K562 (cell line): ENCODE data around the gene RBM26. TPM values are rescaled to one million over a fixed set of nuclear protein-coding genes. Genes with fewer than 3 reads are reported as not detected.

Experiments used
- ATAC-seq: fragments of 200-7000 bp; cut with Tn5 transposase; 3 replicates; pipeline ENCODE4 v1.9.1; 2020; ENCODE audit warnings: moderate library complexity
- BruUV-seq: library from RNA; stranded (reverse); fragments of 400-500 nt; replicated peaks from 2 replicates; lab custom pipeline; 2021; lab: Mats Ljungman, UMichigan
- CTCF ChIA-PET: fragments of 300-600 bp; formaldehyde crosslinking; extraction: SDS; loops from one replicate; lab custom pipeline; 2021; ENCODE audit warnings: low intra/inter-chr PET ratio; lab: Yijun Ruan, JAX
- POLR2A ChIA-PET: fragments of 300-600, 350-650 bp; sonication (Branson Sonifier 250); formaldehyde crosslinking; extraction: SDS; loops from one replicate; lab custom pipeline; 2021; ENCODE audit warnings: antibody characterized with exemption, inconsistent platforms; lab: Yijun Ruan, JAX
- DNase-seq, 4 experiments: peaks; one replicate each; pipeline versions ENCODE4 v3.0.0 to v3.0.0-alpha.2; 2011 to 2018; ENCODE audit warnings: low spot score in 3 of 4, mixed read lengths in 3 of 4; ENCODE audit errors: extremely low read depth in 1 of 4
- FAIRE-seq: peaks from 2 replicates; lab custom pipeline; 2011; peaks lifted over from hg19 to GRCh38; lab: Jason Lieb, UNC
- H2AFZ ChIP-seq: 2 replicates; pipeline ENCODE4 v1.6.0; 2011; ENCODE audit warnings: low read depth, low read length, control low read depth, inconsistent platforms
- H3K27ac ChIP-seq: fragments of 200-600 bp; 3 replicates; pipeline ENCODE4 v1.8.0; 2011; ENCODE audit warnings: low read depth, mild to moderate bottlenecking, control low read depth, inconsistent platforms, low read length, moderate library complexity, mixed read lengths; ENCODE audit errors: extremely low read depth
- H3K27me3 ChIP-seq, 2 experiments: fragments of 300-600 bp in 1 of 2; 2 replicates in 1 of 2; 3 replicates in 1 of 2; pipeline versions ENCODE4 v1.6.0 to v1.8.0; 2011; ENCODE audit warnings: inconsistent platforms in 2 of 2, low read length in 2 of 2, mild to moderate bottlenecking in 1 of 2, mixed read lengths in 1 of 2, moderate library complexity in 1 of 2; ENCODE audit not compliant: control insufficient read depth in 2 of 2, insufficient read depth in 2 of 2
- H3K36me3 ChIP-seq: fragments of 300-600 bp; 3 replicates; pipeline ENCODE4 v1.8.0; 2011; ENCODE audit warnings: mild to moderate bottlenecking, low read length, inconsistent platforms; ENCODE audit not compliant: control insufficient read depth, insufficient read depth
- H3K4me1 ChIP-seq, 2 experiments: fragments of 200-600 bp in 1 of 2; replicated peaks in 1 of 2; 2 replicates in 1 of 2; 3 replicates in 1 of 2; pipeline versions ENCODE4 v1.5.1 to v1.8.0; 2011; ENCODE audit warnings: inconsistent platforms in 2 of 2, low read length in 2 of 2, mild to moderate bottlenecking in 1 of 2, mixed read lengths in 1 of 2, moderate library complexity in 1 of 2; ENCODE audit not compliant: control insufficient read depth in 2 of 2, insufficient read depth in 2 of 2
- H3K4me2 ChIP-seq: 2 replicates; pipeline ENCODE4 v1.6.1; 2011; ENCODE audit warnings: low read length, control low read depth, inconsistent platforms, mixed read lengths; ENCODE audit not compliant: insufficient read depth
- H3K4me3 ChIP-seq: fragments of 200-600 bp; sonication (generic), shearing (Covaris generic); 2 replicates; pipeline ENCODE4 v1.5.1; 2016; ENCODE audit warnings: control low read depth, inconsistent platforms
- H3K79me2 ChIP-seq: fragments of 200-600 bp; 3 replicates; pipeline ENCODE4 v1.8.0; 2011; ENCODE audit warnings: low read length, inconsistent platforms; ENCODE audit not compliant: control insufficient read depth, insufficient read depth
- H3K9ac ChIP-seq, 2 experiments: 2 replicates each; pipeline versions ENCODE4 v1.6.0 to v1.6.1; 2011; ENCODE audit warnings: low read depth in 2 of 2, low read length in 2 of 2, control low read depth in 1 of 2, inconsistent platforms in 1 of 2, mild to moderate bottlenecking in 1 of 2, mixed read lengths in 1 of 2; ENCODE audit not compliant: insufficient read depth in 1 of 2
- H3K9me1 ChIP-seq: one replicate; pipeline ENCODE4 v1.6.0; 2011; ENCODE audit warnings: inconsistent platforms, mild to moderate bottlenecking, low read length, moderate library complexity; ENCODE audit not compliant: control insufficient read depth, insufficient read depth
- H3K9me3 ChIP-seq: replicated peaks from 2 replicates; pipeline ENCODE4 v1.5.1; 2011; ENCODE audit warnings: low read depth, low read length, inconsistent platforms; ENCODE audit not compliant: control insufficient read depth, insufficient read depth
- H4K20me1 ChIP-seq: replicated peaks from 2 replicates; pipeline ENCODE4 v1.6.1; 2011; ENCODE audit warnings: low read length, inconsistent platforms, mixed read lengths; ENCODE audit not compliant: control insufficient read depth, insufficient read depth
- BCLAF1 ChIP-seq, 2 experiments: fragments of 450-650 bp in 1 of 2; IDR thresholded peaks; 2 replicates each; pipeline ENCODE4 v1.6.1; 2011 to 2017; ENCODE audit warnings: low read depth in 2 of 2, antibody characterized with exemption in 1 of 2, borderline replicate concordance in 1 of 2, low read length in 1 of 2, mild to moderate bottlenecking in 1 of 2, mixed read lengths in 1 of 2; ENCODE audit not compliant: control insufficient read depth in 1 of 2
- BMI1 ChIP-seq: fragments of 150-350 bp; IDR thresholded peaks from 2 replicates; pipeline ENCODE4 v1.6.1; 2014; ENCODE audit warnings: low read length
- NCOA6 ChIP-seq: fragments of 450-650 bp; IDR thresholded peaks from 2 replicates; pipeline ENCODE4 v1.6.1; 2017; ENCODE audit warnings: mild to moderate bottlenecking
- THRAP3 ChIP-seq: fragments of 450-650 bp; IDR thresholded peaks from 2 replicates; pipeline ENCODE4 v1.6.1; 2016; ENCODE audit warnings: mild to moderate bottlenecking, inconsistent platforms, borderline replicate concordance
- ZNF212 ChIP-seq: fragments of 450-650 bp; formaldehyde crosslinking; IDR thresholded peaks from 2 replicates; pipeline ENCODE4 v1.4.0; 2020; ENCODE audit warnings: mild to moderate bottlenecking
- ZNF224 ChIP-seq: sonication (generic); formaldehyde crosslinking; IDR thresholded peaks from 2 replicates; pipeline ENCODE4 v1.8.0; 2022; ENCODE audit warnings: mild to moderate bottlenecking, missing genetic modification reagents
- ZNF444 ChIP-seq: fragments of 250-450 bp; sonication (Bioruptor Pico); IDR thresholded peaks from 2 replicates; pipeline ENCODE4 v1.4.0; 2020; ENCODE audit warnings: mild to moderate bottlenecking, moderate library complexity
- WGBS: fragments of 100-300 bp; shearing (Covaris generic); methylation state at CpG from one replicate; pipeline ENCODE4 v1.1.6; 2016; ENCODE audit warnings: low coverage, mixed read lengths; ENCODE audit not compliant: insufficient coverage; ENCODE audit errors: missing lambda C conversion rate; 5-methylcytosine and 5-hydroxymethylcytosine counted together
- in situ Hi-C: fragments of 300-500 bp; cut with MboI; formaldehyde crosslinking; loops from 4 replicates; pipeline ENCODE4 v1.15.0; 2018; ENCODE audit warnings: inconsistent platforms, mixed read lengths
- intact Hi-C: fragments of 100-400 bp; cut with micrococcal nuclease; formaldehyde crosslinking; loops from 2 replicates; pipeline ENCODE4 v1.14.2; 2022
- polyA plus RNA-seq, 8 experiments: library from polyadenylated mRNA; depleted of rRNA in 4 of 8; stranded (reverse) in 5 of 8; unstranded in 3 of 8; fragments of >200 nt; fragmentation: Nextera tagmentation in 2 of 8; fragmentation: Illumina TruSeq in 1 of 8; extraction: Ambion mirVana in 2 of 8; extraction: Trizol in 1 of 8; gene quantifications; 2 replicates each; pipeline versions ENCODE4 v1.2.1 to v1.2.3, GENCODE V29; 2011 to 2014; ENCODE audit warnings: inconsistent platforms in 1 of 8, missing spikeins in 1 of 8
- total RNA-seq, 7 experiments: library from RNA; depleted of rRNA in 6 of 7; stranded (reverse); fragments of >200 nt in 6 of 7; fragmentation: Illumina TruSeq in 2 of 7; extraction: Trizol in 2 of 7; gene quantifications; 2 replicates each; pipeline versions ENCODE4 v1.2.1 to v1.2.3, GENCODE V29; 2011 to 2021; ENCODE audit warnings: low replicate concordance in 1 of 7
- TF ChIP-seq, protein P1 (sequence below): fragments of 450-650 bp; IDR thresholded peaks from one replicate; pipeline ENCODE4 v1.6.1; 2018; ENCODE audit warnings: mild to moderate bottlenecking, moderate library complexity; ENCODE audit not compliant: partially characterized antibody
- TF ChIP-seq, protein P2 (sequence below): fragments of 450-650 bp; IDR thresholded peaks from 2 replicates; pipeline ENCODE4 v1.6.1; 2016; ENCODE audit warnings: mild to moderate bottlenecking
- TF ChIP-seq, protein P3 (sequence below): fragments of 250-450 bp; sonication (Bioruptor Pico); IDR thresholded peaks from 2 replicates; pipeline ENCODE4 v1.5.0; 2022; ENCODE audit warnings: mild to moderate bottlenecking

The RBM26 gene
- total and polyA plus RNA-seq, 9 of the 15 experiments (the other 6 are each of a cell fraction or from before 2014, with no cell fraction given): 10.0 to 42.4 (median 26.4) TPM

DNA sequence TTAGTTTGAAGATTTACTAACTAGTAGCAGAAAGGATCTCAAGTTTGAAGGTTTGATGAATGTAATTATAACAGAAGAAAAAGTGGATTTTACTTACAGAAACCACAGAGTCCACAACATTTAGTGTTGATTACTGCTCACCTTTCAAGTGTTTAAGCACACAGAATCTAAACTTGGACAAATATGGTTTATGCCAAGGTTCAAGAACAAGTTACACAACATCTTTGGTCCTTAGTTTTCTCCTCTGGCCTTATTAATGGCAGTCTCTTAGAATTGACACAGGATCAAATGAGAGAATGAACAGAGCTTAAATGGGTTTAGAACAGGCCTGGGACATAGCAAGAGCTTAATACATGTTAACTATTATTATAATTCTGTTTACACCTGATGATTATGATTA lies 133.0 kb downstream of the RBM26 start (continued):
- TF ChIP-seq BCLAF1 (IDR thresholded peaks at IDR 0.05; ENCODE audit: borderline replicate concordance in 1 of 2, control insufficient read depth in 1 of 2, low read depth in 2 of 2, low read length in 1 of 2) (no peak), ZNF224 (CRISPR knock-in tag) (no peak)

DNA sequence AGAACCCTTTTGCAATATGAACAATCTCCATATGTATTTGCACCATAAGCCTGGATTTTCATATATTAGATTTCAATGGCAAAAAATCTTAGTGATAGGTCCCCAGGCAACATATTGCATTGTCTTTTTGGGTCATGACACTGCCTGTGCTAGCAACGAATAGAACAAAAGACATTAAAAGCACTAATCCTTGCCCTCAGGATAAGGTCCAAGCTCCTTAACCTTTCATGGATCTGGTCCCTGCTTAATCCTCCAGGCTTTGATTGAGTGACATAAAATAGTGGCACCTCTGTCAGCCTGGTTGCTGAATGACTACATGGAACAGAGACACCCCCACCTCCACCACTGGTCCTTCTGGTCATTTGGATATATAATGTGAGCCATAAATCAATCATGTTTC lies 134.4 kb downstream of the RBM26 start:
- Histone ChIP-seq H3K27me3 (no peaks in the 10 kb centered on the region), H4K20me1 (no peaks in the 10 kb centered on the region), H3K4me2 (no peak overlapping the region), H3K4me1 (no peaks in the 10 kb centered on the region), H3K36me3 (no peaks in the 10 kb centered on the region), H3K27ac (no peak overlapping the region), H3K79me2 (no peaks in the 10 kb centered on the region), H3K9me3 (no peaks in the 10 kb centered on the region), H3K4me3 (no peak overlapping the region), H3K9ac (no peak overlapping the region), H3K9me1 (no peaks in the 10 kb centered on the region), H2AFZ (no peak overlapping the region)
- FAIRE-seq (no peak), ATAC-seq (no peak), DNase-seq (no peak)
- intact Hi-C loops: no loop called here
- 0% methylated on average over 1 of the region's 1 CpG for WGBS
- ChIA-PET POLR2A (no interaction called here), CTCF (no interaction called here)
- BruUV-seq: no TSS peak
- in situ Hi-C loops: no loop called here
- no peak for TF ChIP-seq NCOA6
- TF ChIP-seq, protein P1, sequence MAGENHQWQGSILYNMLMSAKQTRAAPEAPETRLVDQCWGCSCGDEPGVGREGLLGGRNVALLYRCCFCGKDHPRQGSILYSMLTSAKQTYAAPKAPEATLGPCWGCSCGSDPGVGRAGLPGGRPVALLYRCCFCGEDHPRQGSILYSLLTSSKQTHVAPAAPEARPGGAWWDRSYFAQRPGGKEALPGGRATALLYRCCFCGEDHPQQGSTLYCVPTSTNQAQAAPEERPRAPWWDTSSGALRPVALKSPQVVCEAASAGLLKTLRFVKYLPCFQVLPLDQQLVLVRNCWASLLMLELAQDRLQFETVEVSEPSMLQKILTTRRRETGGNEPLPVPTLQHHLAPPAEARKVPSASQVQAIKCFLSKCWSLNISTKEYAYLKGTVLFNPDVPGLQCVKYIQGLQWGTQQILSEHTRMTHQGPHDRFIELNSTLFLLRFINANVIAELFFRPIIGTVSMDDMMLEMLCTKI: no peak
- no peak for TF ChIP-seq THRAP3
- TF ChIP-seq, protein P2, sequence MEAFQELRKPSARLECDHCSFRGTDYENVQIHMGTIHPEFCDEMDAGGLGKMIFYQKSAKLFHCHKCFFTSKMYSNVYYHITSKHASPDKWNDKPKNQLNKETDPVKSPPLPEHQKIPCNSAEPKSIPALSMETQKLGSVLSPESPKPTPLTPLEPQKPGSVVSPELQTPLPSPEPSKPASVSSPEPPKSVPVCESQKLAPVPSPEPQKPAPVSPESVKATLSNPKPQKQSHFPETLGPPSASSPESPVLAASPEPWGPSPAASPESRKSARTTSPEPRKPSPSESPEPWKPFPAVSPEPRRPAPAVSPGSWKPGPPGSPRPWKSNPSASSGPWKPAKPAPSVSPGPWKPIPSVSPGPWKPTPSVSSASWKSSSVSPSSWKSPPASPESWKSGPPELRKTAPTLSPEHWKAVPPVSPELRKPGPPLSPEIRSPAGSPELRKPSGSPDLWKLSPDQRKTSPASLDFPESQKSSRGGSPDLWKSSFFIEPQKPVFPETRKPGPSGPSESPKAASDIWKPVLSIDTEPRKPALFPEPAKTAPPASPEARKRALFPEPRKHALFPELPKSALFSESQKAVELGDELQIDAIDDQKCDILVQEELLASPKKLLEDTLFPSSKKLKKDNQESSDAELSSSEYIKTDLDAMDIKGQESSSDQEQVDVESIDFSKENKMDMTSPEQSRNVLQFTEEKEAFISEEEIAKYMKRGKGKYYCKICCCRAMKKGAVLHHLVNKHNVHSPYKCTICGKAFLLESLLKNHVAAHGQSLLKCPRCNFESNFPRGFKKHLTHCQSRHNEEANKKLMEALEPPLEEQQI: no peak
- no peak for TF ChIP-seq ZNF444 (CRISPR knock-in tag)
- TF ChIP-seq, protein P3, sequence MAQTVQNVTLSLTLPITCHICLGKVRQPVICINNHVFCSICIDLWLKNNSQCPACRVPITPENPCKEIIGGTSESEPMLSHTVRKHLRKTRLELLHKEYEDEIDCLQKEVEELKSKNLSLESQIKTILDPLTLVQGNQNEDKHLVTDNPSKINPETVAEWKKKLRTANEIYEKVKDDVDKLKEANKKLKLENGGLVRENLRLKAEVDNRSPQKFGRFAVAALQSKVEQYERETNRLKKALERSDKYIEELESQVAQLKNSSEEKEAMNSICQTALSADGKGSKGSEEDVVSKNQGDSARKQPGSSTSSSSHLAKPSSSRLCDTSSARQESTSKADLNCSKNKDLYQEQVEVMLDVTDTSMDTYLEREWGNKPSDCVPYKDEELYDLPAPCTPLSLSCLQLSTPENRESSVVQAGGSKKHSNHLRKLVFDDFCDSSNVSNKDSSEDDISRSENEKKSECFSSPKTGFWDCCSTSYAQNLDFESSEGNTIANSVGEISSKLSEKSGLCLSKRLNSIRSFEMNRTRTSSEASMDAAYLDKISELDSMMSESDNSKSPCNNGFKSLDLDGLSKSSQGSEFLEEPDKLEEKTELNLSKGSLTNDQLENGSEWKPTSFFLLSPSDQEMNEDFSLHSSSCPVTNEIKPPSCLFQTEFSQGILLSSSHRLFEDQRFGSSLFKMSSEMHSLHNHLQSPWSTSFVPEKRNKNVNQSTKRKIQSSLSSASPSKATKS: no peak
- TF ChIP-seq BMI1: no peak
- no peak for TF ChIP-seq ZNF212 (CRISPR knock-in tag)
